ENCODE data around the gene FUT3.

Gene FUT3

GRCh38 chr19:5828661-5829566 lies 22.3 kb downstream of the FUT3 start:
- no peak for DNase-seq (ENCODE audit: low read depth)
- peak overlapping the region; percentile 66 for H3K4me3 ChIP-seq (ENCODE audit: low read depth, low read length)
- TF ChIP-seq, protein P1, sequence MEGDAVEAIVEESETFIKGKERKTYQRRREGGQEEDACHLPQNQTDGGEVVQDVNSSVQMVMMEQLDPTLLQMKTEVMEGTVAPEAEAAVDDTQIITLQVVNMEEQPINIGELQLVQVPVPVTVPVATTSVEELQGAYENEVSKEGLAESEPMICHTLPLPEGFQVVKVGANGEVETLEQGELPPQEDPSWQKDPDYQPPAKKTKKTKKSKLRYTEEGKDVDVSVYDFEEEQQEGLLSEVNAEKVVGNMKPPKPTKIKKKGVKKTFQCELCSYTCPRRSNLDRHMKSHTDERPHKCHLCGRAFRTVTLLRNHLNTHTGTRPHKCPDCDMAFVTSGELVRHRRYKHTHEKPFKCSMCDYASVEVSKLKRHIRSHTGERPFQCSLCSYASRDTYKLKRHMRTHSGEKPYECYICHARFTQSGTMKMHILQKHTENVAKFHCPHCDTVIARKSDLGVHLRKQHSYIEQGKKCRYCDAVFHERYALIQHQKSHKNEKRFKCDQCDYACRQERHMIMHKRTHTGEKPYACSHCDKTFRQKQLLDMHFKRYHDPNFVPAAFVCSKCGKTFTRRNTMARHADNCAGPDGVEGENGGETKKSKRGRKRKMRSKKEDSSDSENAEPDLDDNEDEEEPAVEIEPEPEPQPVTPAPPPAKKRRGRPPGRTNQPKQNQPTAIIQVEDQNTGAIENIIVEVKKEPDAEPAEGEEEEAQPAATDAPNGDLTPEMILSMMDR (IDR thresholded peaks at IDR 0.05; ENCODE audit: low read depth, low read length, missing control alignments): no peak

GRCh38 chr19:5827891-5828660 lies 23.2 kb downstream of the FUT3 start:
- peak; percentile 69 for DNase-seq (ENCODE audit: low read depth)
- TF ChIP-seq, protein P1 (IDR thresholded peaks at IDR 0.05; ENCODE audit: low read depth, low read length, missing control alignments): no peak
- peak overlapping the region; percentile 66 for H3K4me3 ChIP-seq (ENCODE audit: low read depth, low read length)

DNA sequence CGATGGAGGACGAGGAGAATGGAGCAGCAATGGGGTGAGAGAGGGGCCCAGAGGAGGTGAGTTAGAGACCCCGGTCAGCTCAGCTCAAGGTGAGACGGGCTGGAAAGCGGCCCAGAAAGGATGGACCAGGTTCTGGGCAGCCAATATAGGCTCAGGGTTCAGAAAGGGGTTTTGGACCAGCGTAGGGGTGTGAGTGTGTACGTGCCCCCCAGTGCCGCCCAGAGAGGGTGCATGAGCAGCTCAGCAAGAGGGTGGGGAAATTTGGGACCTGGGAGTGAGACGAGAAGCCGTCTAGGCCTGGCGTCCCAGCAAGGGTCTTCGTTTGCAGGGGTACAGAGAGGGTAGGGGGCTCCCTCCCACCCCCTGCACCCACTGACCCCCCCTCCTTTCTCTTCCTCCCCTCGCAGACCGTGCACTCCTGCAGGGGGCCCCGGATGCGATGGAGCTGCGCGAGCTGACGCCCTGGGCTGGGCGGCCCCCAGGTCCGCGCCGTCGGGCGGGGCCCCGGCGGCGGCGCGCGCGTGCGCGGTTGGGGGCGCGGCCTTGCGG lies 23.8 kb downstream of the FUT3 start:
- TF ChIP-seq, protein P1 (IDR thresholded peaks at IDR 0.05; ENCODE audit: low read depth, low read length, missing control alignments): no peak
- H3K4me3 ChIP-seq (ENCODE audit: low read depth, low read length): peak overlapping the region; percentile 66

DNA sequence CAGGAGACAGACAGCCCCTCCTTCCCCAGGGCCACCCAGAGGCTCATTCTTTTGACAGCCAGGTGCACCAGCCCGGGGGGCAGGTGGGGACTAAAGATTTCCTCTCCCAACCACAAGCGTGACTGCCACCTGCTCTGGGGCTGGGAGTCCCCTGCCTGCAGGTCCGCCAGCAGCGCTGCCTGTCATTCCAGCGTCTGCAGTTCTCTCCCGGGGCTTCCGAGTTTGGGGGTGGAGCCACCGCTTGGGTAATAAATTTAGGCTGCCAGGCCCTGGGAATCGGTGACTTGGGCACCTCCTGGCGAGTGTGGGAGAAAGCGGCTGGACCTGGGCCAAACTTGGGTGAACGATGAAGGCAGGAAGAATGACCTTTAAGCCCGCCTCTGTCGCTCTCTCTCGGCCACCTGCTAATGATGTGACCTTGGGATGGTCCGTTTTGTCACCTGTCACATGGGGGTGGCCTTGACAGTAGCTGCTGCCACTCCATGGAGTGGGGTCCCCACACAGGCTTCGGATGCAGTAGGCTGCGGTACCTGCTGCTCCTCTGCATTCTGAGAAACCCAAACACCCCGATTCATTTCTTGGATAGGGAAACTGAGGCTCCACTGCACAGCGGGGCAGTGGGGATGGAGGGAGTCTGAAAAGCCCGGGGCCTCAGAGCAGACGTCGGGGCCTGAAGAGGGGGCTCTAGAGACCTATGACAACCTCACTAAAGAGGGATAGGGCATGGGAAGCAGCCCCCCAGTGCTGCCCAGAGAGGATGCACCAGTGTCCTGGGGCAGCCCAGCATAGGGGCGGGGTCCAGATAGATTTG lies 24.5 kb downstream of the FUT3 start:
- H3K4me3 ChIP-seq (ENCODE audit: low read depth, low read length): no peak overlapping the region
- DNase-seq (ENCODE audit: low read depth): no peak
- TF ChIP-seq, protein P1 (IDR thresholded peaks at IDR 0.05; ENCODE audit: low read depth, low read length, missing control alignments): no peak

More for the DNA sequence above, 23.8 kb downstream of the FUT3 start:
- no peak for DNase-seq (ENCODE audit: low read depth)

DNA sequence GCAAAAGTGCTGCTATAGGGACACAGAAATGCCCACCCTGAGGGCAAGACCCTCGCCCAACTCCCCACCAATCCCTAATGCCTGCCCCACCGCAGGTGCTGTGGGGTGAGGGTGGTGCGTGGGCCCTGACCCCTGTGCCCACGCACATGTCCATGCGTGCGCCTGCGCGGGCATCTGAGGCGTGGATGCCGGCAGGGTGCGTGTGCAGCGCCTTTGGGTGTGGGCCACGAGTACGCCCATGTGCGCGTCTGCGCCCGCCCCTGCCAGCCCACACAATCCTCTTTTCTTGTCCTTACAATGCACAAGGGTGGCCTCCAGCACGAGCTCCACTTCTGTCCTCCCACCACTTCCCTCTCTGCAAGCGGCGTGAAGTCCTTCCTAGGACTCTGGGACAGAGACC lies 26.1 kb downstream of the FUT3 start:
- TF ChIP-seq, protein P1 (IDR thresholded peaks at IDR 0.05; ENCODE audit: low read depth, low read length, missing control alignments): no peak
- H3K4me3 ChIP-seq (ENCODE audit: low read depth, low read length): no peak overlapping the region
- DNase-seq (ENCODE audit: low read depth): no peak

GRCh38 chr19:5824751-5825150 lies 26.5 kb downstream of the FUT3 start:
- TF ChIP-seq, protein P1 (IDR thresholded peaks at IDR 0.05; ENCODE audit: low read depth, low read length, missing control alignments): no peak
- no peak for DNase-seq (ENCODE audit: low read depth)
- H3K4me3 ChIP-seq (ENCODE audit: low read depth, low read length): no peak overlapping the region

Data from GM12864 (cell line).